GM21390 (cell line): Measurements from ENCODE around the gene IRAG1.

Experiments used
- ATAC-seq: cut with Tn5 transposase; IDR thresholded peaks from one replicate; pipeline ENCODE4 v1.9.1; 2021; ENCODE audit not compliant: unreplicated experiment

IRAG1 gene

GRCh38 chr11:10669258-10670033 is 24.1 kb downstream of the IRAG1 start:
- no peak for ATAC-seq

GRCh38 chr11:10667521-10667885 is 26.1 kb downstream of the IRAG1 start:
- no peak for ATAC-seq

- ATAC-seq = no peak
Measured at GRCh38 chr11:10666556-10667520, 26.7 kb downstream of the IRAG1 start.

GRCh38 chr11:10664496-10664895 is 29.1 kb downstream of the IRAG1 start:
- no peak for ATAC-seq

GRCh38 chr11:10663990-10664389 is 29.6 kb downstream of the IRAG1 start:
- no peak for ATAC-seq

- no peak for ATAC-seq
Measured at GRCh38 chr11:10663365-10663764, 30.2 kb downstream of the IRAG1 start.

- no peak for ATAC-seq
Measured at GRCh38 chr11:10660323-10660722, 33.2 kb downstream of the IRAG1 start.

- no peak for ATAC-seq
Measured at GRCh38 chr11:10659339-10660216, 34.0 kb downstream of the IRAG1 start.

GRCh38 chr11:10658621-10659338 is 34.8 kb downstream of the IRAG1 start:
- ATAC-seq = no peak

- ATAC-seq = peak; percentile 62
Measured at GRCh38 chr11:10657308-10658271, 36.0 kb downstream of the IRAG1 start.

GRCh38 chr11:10655943-10656576 is 37.5 kb downstream of the IRAG1 start:
- ATAC-seq = no peak

- ATAC-seq = no peak
Measured at GRCh38 chr11:10655227-10655626, 38.3 kb downstream of the IRAG1 start.

- ATAC-seq = no peak
Measured at GRCh38 chr11:10654811-10655150, 38.8 kb downstream of the IRAG1 start.

GRCh38 chr11:10653946-10654810 is 39.4 kb downstream of the IRAG1 start:
- ATAC-seq = peak; percentile 55

- ATAC-seq = no peak
Measured at GRCh38 chr11:10653261-10653660, 40.3 kb downstream of the IRAG1 start.

GRCh38 chr11:10651656-10652361 is 41.7 kb downstream of the IRAG1 start:
- no peak for ATAC-seq

GRCh38 chr11:10650630-10651029 is 42.9 kb downstream of the IRAG1 start:
- no peak for ATAC-seq
